HG03025 (cell line): ENCODE data around the gene ZNF302.

ENCODE experiments used
- ATAC-seq: cut with Tn5 transposase; IDR thresholded peaks from one replicate; pipeline ENCODE4 v1.9.1; 2021; ENCODE audit warnings: mild to moderate bottlenecking, moderate library complexity; ENCODE audit not compliant: unreplicated experiment, low FRiP score

The ZNF302 gene

GRCh38 chr19:34731019-34731829, 53.7 kb downstream of the ZNF302 start:
- no peak for ATAC-seq

- ATAC-seq = no peak
Measured at GRCh38 chr19:34731964-34732363, 54.5 kb downstream of the ZNF302 start.

GRCh38 chr19:34732612-34733211, 55.2 kb downstream of the ZNF302 start:
- ATAC-seq = no peak

- peak; percentile 30 for ATAC-seq
Measured at GRCh38 chr19:34733266-34733745, 55.8 kb downstream of the ZNF302 start.

- ATAC-seq = peak; percentile 84
Measured at GRCh38 chr19:34733746-34734536, 56.5 kb downstream of the ZNF302 start, which contains the start of gene ZNF181. Gene ZNF181, plus strand, starts transcription at chr19:34734243. Its CDS starts 795 bp downstream, at chr19:34735038.

- no peak for ATAC-seq
Measured at GRCh38 chr19:34734537-34735103, 57.1 kb downstream of the ZNF302 start.
